A673 (cell line): Measurements from ENCODE around the gene BMP2K. TPM values are rescaled to one million over a fixed set of nuclear protein-coding genes. Genes with fewer than 3 reads are reported as not detected.

ENCODE experiments used
- BruUV-seq: library from RNA; stranded (reverse); fragments of 400-500 nt; replicated peaks from 2 replicates; lab custom pipeline; 2021; lab: Mats Ljungman, UMichigan
- CTCF ChIA-PET: fragments of 300-600 bp; sonication (Branson Sonifier 250); formaldehyde crosslinking; loops from one replicate; lab custom pipeline; 2022; ENCODE audit warnings: antibody characterized with exemption; lab: Charles Lee
- POLR2A ChIA-PET: fragments of 300-600 bp; sonication (Branson Sonifier 250); formaldehyde crosslinking; loops from one replicate; lab custom pipeline; 2022; ENCODE audit warnings: antibody characterized with exemption; ENCODE audit not compliant: low non-redundant PET; lab: Charles Lee
- DNase-seq: peaks from one replicate; pipeline ENCODE4 v3.0.0-alpha.2; 2015; ENCODE audit warnings: low spot score
- H3K27ac ChIP-seq: fragments of 200-600 bp; sonication (generic); 2 replicates; pipeline ENCODE4 v1.5.1; 2016; ENCODE audit warnings: mixed run types, low read depth, mild to moderate bottlenecking, mixed read lengths, antibody characterized with exemption, low read length; ENCODE audit not compliant: poor library complexity, severe bottlenecking
- H3K27me3 ChIP-seq: fragments of 200-600 bp; sonication (generic); replicated peaks from 2 replicates; pipeline ENCODE4 v1.6.1; 2017; ENCODE audit warnings: mixed run types, low read depth, mild to moderate bottlenecking, mixed read lengths, antibody characterized with exemption, low read length; ENCODE audit not compliant: insufficient read depth, poor library complexity
- H3K36me3 ChIP-seq: fragments of 200-600 bp; sonication (generic); 2 replicates; pipeline ENCODE4 v1.6.1; 2016; ENCODE audit warnings: mixed run types, mild to moderate bottlenecking, mixed read lengths, antibody characterized with exemption, low read length; ENCODE audit not compliant: insufficient read depth, poor library complexity, severe bottlenecking
- H3K4me1 ChIP-seq: fragments of 200-600 bp; sonication (generic); 2 replicates; pipeline ENCODE4 v1.6.1; 2017; ENCODE audit warnings: mixed run types, mild to moderate bottlenecking, mixed read lengths, antibody characterized with exemption, low read length; ENCODE audit not compliant: insufficient read depth, poor library complexity, severe bottlenecking
- H3K4me3 ChIP-seq: fragments of 200-600 bp; sonication (generic); 2 replicates; pipeline ENCODE4 v1.5.1; 2016; ENCODE audit warnings: low read depth, mixed run types, mild to moderate bottlenecking, mixed read lengths, low read length; ENCODE audit not compliant: poor library complexity, severe bottlenecking
- H3K9me3 ChIP-seq: fragments of 200-600 bp; sonication (generic); 2 replicates; pipeline ENCODE4 v1.6.1; 2016; ENCODE audit warnings: mixed run types, low read depth, mild to moderate bottlenecking, mixed read lengths, antibody characterized with exemption, low read length; ENCODE audit not compliant: poor library complexity, severe bottlenecking
- EZH2 ChIP-seq: fragments of 200-600 bp; sonication (generic); IDR thresholded peaks from 2 replicates; pipeline ENCODE4 v1.6.1; 2017; ENCODE audit warnings: borderline replicate concordance, low read depth, mild to moderate bottlenecking, mixed read lengths, antibody characterized with exemption, low read length; ENCODE audit not compliant: poor library complexity, severe bottlenecking
- intact Hi-C: fragments of 100-400 bp; cut with micrococcal nuclease; formaldehyde crosslinking; loops from one replicate; pipeline ENCODE4 v1.10.0; 2022; ENCODE audit not compliant: unreplicated experiment
- total RNA-seq: library from RNA; stranded (reverse); gene quantifications from 2 replicates; pipeline ENCODE4 v1.2.3, GENCODE V29; 2021
- TF ChIP-seq, protein P1 (sequence below): fragments of 300-800, 200-600 bp; sonication (generic); conservative IDR thresholded peaks from 2 replicates; pipeline ENCODE4 v1.5.1; 2017; ENCODE audit warnings: low read depth, mild to moderate bottlenecking, antibody characterized with exemption, low read length, moderate library complexity, mixed read lengths

Gene BMP2K
- total RNA-seq, 1 experiment from 2014 or later: 14.3 TPM

DNA sequence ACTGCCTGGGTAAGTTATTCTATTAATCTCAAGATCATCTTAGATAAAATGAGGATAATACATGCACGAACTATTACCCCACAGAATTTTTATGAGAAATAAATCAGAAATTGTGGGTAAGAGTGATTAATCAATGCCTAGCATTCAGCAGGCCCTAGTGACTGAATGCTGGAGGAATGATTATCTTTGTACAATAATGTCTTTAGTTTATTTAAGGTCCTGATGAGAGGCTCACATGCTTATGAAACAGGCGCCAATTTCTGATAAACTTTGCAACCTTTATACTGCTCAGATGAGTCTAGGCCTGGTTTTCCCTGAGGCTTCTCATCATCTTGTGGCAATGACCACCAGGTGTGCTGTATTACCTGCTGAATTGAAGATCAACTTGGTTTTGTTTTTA, 27.8 kb upstream of the BMP2K start:
- Histone ChIP-seq H3K9me3 (no peaks in the 10 kb centered on the region), H3K4me3 (no peak overlapping the region), H3K27me3 (no peaks in the 10 kb centered on the region), H3K4me1 (no peaks in the 10 kb centered on the region), H3K36me3 (no peaks in the 10 kb centered on the region), H3K27ac (no peak overlapping the region)
- BruUV-seq: no TSS peak
- TF ChIP-seq, protein P1, sequence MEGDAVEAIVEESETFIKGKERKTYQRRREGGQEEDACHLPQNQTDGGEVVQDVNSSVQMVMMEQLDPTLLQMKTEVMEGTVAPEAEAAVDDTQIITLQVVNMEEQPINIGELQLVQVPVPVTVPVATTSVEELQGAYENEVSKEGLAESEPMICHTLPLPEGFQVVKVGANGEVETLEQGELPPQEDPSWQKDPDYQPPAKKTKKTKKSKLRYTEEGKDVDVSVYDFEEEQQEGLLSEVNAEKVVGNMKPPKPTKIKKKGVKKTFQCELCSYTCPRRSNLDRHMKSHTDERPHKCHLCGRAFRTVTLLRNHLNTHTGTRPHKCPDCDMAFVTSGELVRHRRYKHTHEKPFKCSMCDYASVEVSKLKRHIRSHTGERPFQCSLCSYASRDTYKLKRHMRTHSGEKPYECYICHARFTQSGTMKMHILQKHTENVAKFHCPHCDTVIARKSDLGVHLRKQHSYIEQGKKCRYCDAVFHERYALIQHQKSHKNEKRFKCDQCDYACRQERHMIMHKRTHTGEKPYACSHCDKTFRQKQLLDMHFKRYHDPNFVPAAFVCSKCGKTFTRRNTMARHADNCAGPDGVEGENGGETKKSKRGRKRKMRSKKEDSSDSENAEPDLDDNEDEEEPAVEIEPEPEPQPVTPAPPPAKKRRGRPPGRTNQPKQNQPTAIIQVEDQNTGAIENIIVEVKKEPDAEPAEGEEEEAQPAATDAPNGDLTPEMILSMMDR: no peak
- ChIA-PET POLR2A (no interaction called here), CTCF (no interaction called here)
- intact Hi-C loops: no loop called here
- DNase-seq: no peak

DNA sequence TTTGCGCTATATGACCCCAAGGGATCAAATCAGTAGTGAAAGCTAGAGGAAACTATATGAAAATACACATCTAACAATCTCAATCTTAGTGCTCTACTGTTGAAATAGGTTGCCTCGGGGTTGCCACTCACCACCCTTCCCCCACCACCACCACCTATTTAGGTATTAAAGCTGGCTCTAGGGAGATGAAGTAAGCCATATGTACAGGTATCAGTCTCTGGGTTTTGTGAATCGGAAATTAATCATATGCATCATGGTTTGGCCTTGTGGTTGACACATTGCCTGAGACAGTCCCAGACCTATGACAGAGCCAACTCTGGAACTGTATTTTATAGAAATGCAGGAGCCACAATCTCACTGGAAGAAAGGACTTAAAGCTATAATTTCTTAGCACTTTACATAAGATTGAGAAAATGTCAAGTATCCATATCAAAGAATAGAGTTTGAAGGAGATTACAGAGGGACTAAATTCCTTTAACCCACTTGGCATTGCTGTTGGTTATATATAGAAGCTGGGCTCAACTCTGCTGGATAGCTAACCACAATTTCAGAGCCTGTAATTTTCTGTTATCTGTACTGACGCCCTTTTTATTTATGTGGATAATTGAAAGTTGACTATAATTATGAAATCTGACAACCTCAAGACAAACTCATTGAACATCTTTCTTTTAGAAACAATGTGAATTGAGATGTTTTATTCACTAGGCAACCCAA, 26.7 kb upstream of the BMP2K start:
- no peaks in the 10 kb centered on the region for H3K36me3 ChIP-seq
- CTCF ChIA-PET: no interaction called here
- H3K27me3 ChIP-seq: no peaks in the 10 kb centered on the region
- intact Hi-C loops: no loop called here
- no peak overlapping the region for H3K4me3 ChIP-seq
- TF ChIP-seq EZH2: no peak
- TF ChIP-seq, protein P1: no peak
- no peak for DNase-seq
- H3K9me3 ChIP-seq: no peaks in the 10 kb centered on the region
- no peak overlapping the region for H3K27ac ChIP-seq
- no peaks in the 10 kb centered on the region for H3K4me1 ChIP-seq
- no TSS peak for BruUV-seq
- POLR2A ChIA-PET: no interaction called here

DNA sequence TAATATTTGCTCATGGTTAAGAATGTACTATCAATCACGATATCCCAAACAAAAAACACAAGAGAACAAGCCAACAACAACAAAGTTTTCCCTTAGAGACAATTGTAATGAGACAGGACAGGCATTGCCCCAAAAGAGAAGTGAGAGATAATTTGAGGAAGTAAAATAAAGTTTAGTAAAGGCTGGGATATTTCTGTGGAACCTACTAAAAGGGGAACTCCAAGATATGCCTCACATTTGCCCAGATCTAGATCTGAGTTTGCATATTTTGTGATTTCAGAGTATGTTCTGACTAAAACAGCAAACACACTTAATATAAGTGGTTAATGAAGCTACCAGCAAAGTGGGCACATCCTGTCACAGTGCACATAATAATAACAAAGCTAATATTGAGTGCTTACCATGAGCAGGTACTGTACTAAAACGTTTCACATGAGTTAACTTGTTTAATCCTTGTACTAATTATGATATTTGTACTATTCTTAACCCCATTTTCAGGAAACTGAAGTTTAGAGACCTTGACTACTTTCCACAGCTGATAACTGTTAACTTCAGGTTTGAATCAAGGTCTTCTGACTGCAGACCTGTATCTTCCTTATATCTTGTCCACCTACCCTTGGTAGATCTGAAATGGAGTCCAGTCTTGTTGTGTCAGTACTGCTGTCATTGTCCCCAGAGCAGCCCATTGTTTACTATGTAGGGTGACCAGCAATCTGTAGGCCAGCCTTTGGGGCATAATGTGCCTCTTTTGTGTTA, 26.0 kb upstream of the BMP2K start:
- H3K9me3 ChIP-seq: no peaks in the 10 kb centered on the region
- intact Hi-C loops: no loop called here
- H3K36me3 ChIP-seq: no peaks in the 10 kb centered on the region
- H3K4me3 ChIP-seq: no peak overlapping the region
- H3K4me1 ChIP-seq: no peaks in the 10 kb centered on the region
- no peaks in the 10 kb centered on the region for H3K27me3 ChIP-seq
- BruUV-seq: no TSS peak
- H3K27ac ChIP-seq: no peak overlapping the region
- TF ChIP-seq, protein P1: no peak
- TF ChIP-seq EZH2: no peak
- ChIA-PET CTCF (no interaction called here), POLR2A (no interaction called here)
- DNase-seq: no peak
